Hepatocyte (in vitro differentiated cells): ENCODE data around the gene FAM171A2. TPM values are rescaled to one million over a fixed set of nuclear protein-coding genes. Genes with fewer than 3 reads are reported as not detected.
"Not testable (repeated sequence)": the region's sequence is repeated elsewhere in the genome, so short reads cannot be mapped to it uniquely, and the experiment has no call there.

Experiments used
- DNase-seq: peaks from one replicate; pipeline ENCODE4 v3.0.0-alpha.2; 2016; ENCODE audit warnings: low spot score
- H2AFZ ChIP-seq: fragments of 200-600 bp; sonication (generic); 2 replicates; pipeline ENCODE4 v1.6.0; 2016; ENCODE audit warnings: antibody characterized with exemption, mild to moderate bottlenecking
- H3K27ac ChIP-seq: fragments of 200-600 bp; sonication (generic); 2 replicates; pipeline ENCODE4 v1.5.1; 2016; ENCODE audit warnings: mild to moderate bottlenecking
- H3K27me3 ChIP-seq: fragments of 200-600 bp; sonication (generic); 2 replicates; pipeline ENCODE4 v1.6.1; 2016
- H3K36me3 ChIP-seq: fragments of 200-600 bp; sonication (generic); replicated peaks from 2 replicates; pipeline ENCODE4 v1.5.1; 2016; ENCODE audit warnings: low read depth; ENCODE audit not compliant: insufficient read depth
- H3K4me1 ChIP-seq: fragments of 200-600 bp; sonication (generic); 2 replicates; pipeline ENCODE4 v1.5.1; 2016; ENCODE audit warnings: mild to moderate bottlenecking, moderate library complexity; ENCODE audit not compliant: insufficient read depth
- H3K4me2 ChIP-seq: fragments of 200-600 bp; sonication (generic); 2 replicates; pipeline ENCODE4 v1.6.0; 2016
- H3K4me3 ChIP-seq: fragments of 200-600 bp; sonication (generic); 2 replicates; pipeline ENCODE4 v1.5.1; 2016; ENCODE audit warnings: mild to moderate bottlenecking
- H3K79me2 ChIP-seq: fragments of 200-600 bp; sonication (generic); 2 replicates; pipeline ENCODE4 v1.6.0; 2017; ENCODE audit warnings: mild to moderate bottlenecking
- H3K9me2 ChIP-seq: fragments of 200-600 bp; sonication (generic); replicated peaks from 2 replicates; pipeline ENCODE4 v1.6.0; 2017; ENCODE audit warnings: mild to moderate bottlenecking; ENCODE audit not compliant: insufficient read depth
- H3K9me3 ChIP-seq: fragments of 200-600 bp; sonication (generic); 2 replicates; pipeline ENCODE4 v1.5.1; 2016; ENCODE audit warnings: low read depth, mild to moderate bottlenecking
- H4K20me1 ChIP-seq: fragments of 200-600 bp; sonication (generic); 2 replicates; pipeline ENCODE4 v1.6.0; 2016; ENCODE audit warnings: mild to moderate bottlenecking; ENCODE audit not compliant: insufficient read depth, poor library complexity, severe bottlenecking
- CTCF ChIP-seq: fragments of 200-600 bp; sonication (generic); IDR thresholded peaks from 2 replicates; pipeline ENCODE4 v1.5.1; 2016; ENCODE audit warnings: antibody characterized with exemption, mild to moderate bottlenecking; ENCODE audit not compliant: poor library complexity
- EZH2 ChIP-seq: fragments of 200-600 bp; sonication (generic); IDR thresholded peaks from 2 replicates; pipeline ENCODE4 v1.6.1; 2016; ENCODE audit warnings: antibody characterized with exemption, mild to moderate bottlenecking, borderline replicate concordance
- EZH2phosphoT487 ChIP-seq: fragments of 200-600 bp; sonication (generic); IDR thresholded peaks from one replicate; pipeline ENCODE4 v1.6.1; 2018; ENCODE audit warnings: antibody characterized with exemption, mild to moderate bottlenecking, low read depth, moderate library complexity; ENCODE audit not compliant: unreplicated experiment, severe bottlenecking
- WGBS: methylation state at CpG from one replicate; pipeline ENCODE4 v1.1.6; 2016; ENCODE audit warnings: low lambda C conversion rate; ENCODE audit errors: missing lambda C conversion rate; 5-methylcytosine and 5-hydroxymethylcytosine counted together
- polyA plus RNA-seq: library from polyadenylated mRNA; unstranded; fragments of >200 nt; fragmentation: Nextera tagmentation; extraction: Ambion mirVana; gene quantifications from 2 replicates; pipeline ENCODE4 v1.2.1, GENCODE V29; 2016
- total RNA-seq: library from RNA; depleted of rRNA; stranded (reverse); fragments of >200 nt; gene quantifications from 2 replicates; pipeline ENCODE4 v1.2.3, GENCODE V29; 2014

Gene FAM171A2
- total and polyA plus RNA-seq, 2 experiments from 2014 or later, result 13.9 to 22.8 TPM

GRCh38 chr17:44345454-44346026 lies 18.1 kb downstream of the FAM171A2 start:
- no peaks in the 10 kb centered on the region for H4K20me1 ChIP-seq
- no peaks in the 10 kb centered on the region for H3K27me3 ChIP-seq
- 3% methylated on average over 21 of the region's 21 CpGs for WGBS
- peak; percentile 43 for TF ChIP-seq CTCF
- TF ChIP-seq EZH2, result no peak
- no peak for TF ChIP-seq EZH2phosphoT487
- H3K4me2 ChIP-seq, result peak overlapping the region; percentile 89
- H3K4me3 ChIP-seq, result peak overlapping the region; percentile 70
- H2AFZ ChIP-seq, result peak overlapping the region; percentile 32
- peaks cover 15% of the 10 kb centered on the region for H3K79me2 ChIP-seq
- no peaks in the 10 kb centered on the region for H3K9me2 ChIP-seq
- H3K27ac ChIP-seq, result peak overlapping the region; percentile 76
- no peaks in the 10 kb centered on the region for H3K9me3 ChIP-seq
- peak; percentile 75 for DNase-seq
- H3K36me3 ChIP-seq, result no peaks in the 10 kb centered on the region
- no peaks in the 10 kb centered on the region for H3K4me1 ChIP-seq

- Histone ChIP-seq H3K4me1 (no peaks in the 10 kb centered on the region), H3K79me2 (peaks cover 15% of the 10 kb centered on the region), H3K27me3 (no peaks in the 10 kb centered on the region), H3K4me3 (peak within 1 kb of the TSS; percentile 70), H3K9me2 (no peaks in the 10 kb centered on the region), H4K20me1 (no peaks in the 10 kb centered on the region), H3K9me3 (no peaks in the 10 kb centered on the region), H3K36me3 (no peaks in the 10 kb centered on the region), H3K4me2 (peak within 1 kb of the TSS; percentile 89), H2AFZ (peak within 1 kb of the TSS; percentile 61), H3K27ac (peak within 1 kb of the TSS; percentile 76)
- DNase-seq, result peak; percentile 98
- under 1% methylated on average over 26 of the region's 26 CpGs for WGBS
- TF ChIP-seq EZH2phosphoT487 (no peak), EZH2 (no peak), CTCF (no peak)
These were observed 18.7 kb downstream of the FAM171A2 start, which contains the start of gene GRN for GRCh38 chr17:44344939-44345453. Gene GRN (plus strand): TSS chr17:44345302. CDS start chr17:44349165, 3,863 bp downstream.

- H3K79me2 ChIP-seq, result peaks cover 15% of the 10 kb centered on the region
- WGBS, result 94% methylated on average over 11 of the region's 11 CpGs
These were observed 20.0 kb downstream of the FAM171A2 start for GRCh38 chr17:44343510-44344209.

GRCh38 chr17:44340553-44340952 lies 23.1 kb downstream of the FAM171A2 start:
- not testable (repeated sequence) for H4K20me1 ChIP-seq, H3K9me2 ChIP-seq, H3K4me2 ChIP-seq, H2AFZ ChIP-seq, H3K4me1 ChIP-seq, H3K36me3 ChIP-seq, H3K27me3 ChIP-seq, H3K9me3 ChIP-seq, H3K4me3 ChIP-seq, DNase-seq, H3K27ac ChIP-seq, H3K79me2 ChIP-seq
- 81% methylated on average over 5 of the region's 5 CpGs for WGBS

More at GRCh38 chr17:44343510-44344209, 20.0 kb downstream of the FAM171A2 start:
- no peaks in the 10 kb centered on the region for H3K4me1 ChIP-seq
- no peak overlapping the region for H3K4me2 ChIP-seq
- H3K27me3 ChIP-seq, result no peaks in the 10 kb centered on the region
- DNase-seq, result no peak
- no peaks in the 10 kb centered on the region for H4K20me1 ChIP-seq
- H3K27ac ChIP-seq, result no peak overlapping the region
- no peaks in the 10 kb centered on the region for H3K36me3 ChIP-seq
- H3K9me3 ChIP-seq, result no peaks in the 10 kb centered on the region
- no peak overlapping the region for H2AFZ ChIP-seq
- TF ChIP-seq CTCF, result no peak
- TF ChIP-seq EZH2phosphoT487, result no peak
- no peak for TF ChIP-seq EZH2
- no peak overlapping the region for H3K4me3 ChIP-seq
- H3K9me2 ChIP-seq, result no peaks in the 10 kb centered on the region
